ENCODE data around the gene CERS5. TPM values are rescaled to one million over a fixed set of nuclear protein-coding genes. Genes with fewer than 3 reads are reported as not detected.

CERS5 gene
- total RNA-seq, 6 experiments from 2014 or later = 48.0 to 69.3 (median 60.3) TPM

GRCh38 chr12:50132505-50133135, 34.5 kb downstream of the CERS5 start:
- H3K4me1 Mint-ChIP-seq (ENCODE audit: low read depth) = peaks cover 21% of the 10 kb centered on the region
- peaks cover 34% of the 10 kb centered on the region for H3K36me3 Mint-ChIP-seq (ENCODE audit: low read depth)
- DNase-seq = peak; percentile 16
- peak; percentile 75 for TF ChIP-seq CTCF (IDR thresholded peaks at IDR 0.05)
- H3K27ac Mint-ChIP-seq = peak overlapping the region; percentile 4; the same call in 1 of the 2 replicates
- no peaks in the 10 kb centered on the region for H3K9me3 Mint-ChIP-seq
- H3K27me3 Mint-ChIP-seq (ENCODE audit: insufficient read depth) = peaks cover 4% of the 10 kb centered on the region
- no peak overlapping the region for H3K4me3 Mint-ChIP-seq

- Mint-ChIP-seq H3K4me1 (ENCODE audit: low read depth) (peaks cover 6% of the 10 kb centered on the region), H3K4me3 (no peak overlapping the region), H3K9me3 (no peaks in the 10 kb centered on the region), H3K27ac (no peak overlapping the region), H3K27me3 (ENCODE audit: insufficient read depth) (peaks cover 1% of the 10 kb centered on the region), H3K36me3 (ENCODE audit: low read depth) (peaks cover 26% of the 10 kb centered on the region)
- no peak for DNase-seq
- TF ChIP-seq CTCF (IDR thresholded peaks at IDR 0.05) = no peak
Measured at GRCh38 chr12:50129290-50129689, 37.9 kb downstream of the CERS5 start.

- Mint-ChIP-seq H3K27ac (no peak overlapping the region), H3K4me3 (no peak overlapping the region), H3K9me3 (no peaks in the 10 kb centered on the region), H3K27me3 (ENCODE audit: insufficient read depth) (peaks cover 1% of the 10 kb centered on the region), H3K36me3 (ENCODE audit: low read depth) (peaks cover 21% of the 10 kb centered on the region), H3K4me1 (ENCODE audit: low read depth) (peaks cover 2% of the 10 kb centered on the region)
- no peak for DNase-seq
- no peak for TF ChIP-seq CTCF (IDR thresholded peaks at IDR 0.05)
Measured at GRCh38 chr12:50127546-50127945, 39.6 kb downstream of the CERS5 start.

GRCh38 chr12:50123203-50123602, 44.0 kb downstream of the CERS5 start:
- DNase-seq = no peak
- Mint-ChIP-seq H3K4me3 (no peak overlapping the region), H3K4me1 (ENCODE audit: low read depth) (no peaks in the 10 kb centered on the region), H3K27me3 (ENCODE audit: insufficient read depth) (peaks cover 1% of the 10 kb centered on the region; the same call in 1 of the 2 replicates), H3K27ac (no peak overlapping the region), H3K36me3 (ENCODE audit: low read depth) (peaks cover 24% of the 10 kb centered on the region), H3K9me3 (no peaks in the 10 kb centered on the region)
- no peak for TF ChIP-seq CTCF (IDR thresholded peaks at IDR 0.05)

GRCh38 chr12:50121641-50122040, 45.5 kb downstream of the CERS5 start:
- no peak for TF ChIP-seq CTCF (IDR thresholded peaks at IDR 0.05)
- H3K4me3 Mint-ChIP-seq = no peak overlapping the region
- no peaks in the 10 kb centered on the region for H3K9me3 Mint-ChIP-seq
- no peak overlapping the region for H3K27ac Mint-ChIP-seq
- DNase-seq = no peak
- no peaks in the 10 kb centered on the region for H3K4me1 Mint-ChIP-seq (ENCODE audit: low read depth)
- peaks cover 2% of the 10 kb centered on the region; the same call in 1 of the 2 replicates for H3K27me3 Mint-ChIP-seq (ENCODE audit: insufficient read depth)
- peaks cover 27% of the 10 kb centered on the region for H3K36me3 Mint-ChIP-seq (ENCODE audit: low read depth)
